K562 (cell line): ENCODE data around the gene TP73. TPM values are rescaled to one million over a fixed set of nuclear protein-coding genes. Genes with fewer than 3 reads are reported as not detected.
A peak's percentile ranks its signal among the peaks of the same experiment; 100 is the strongest.

ENCODE experiments used
- ATAC-seq: fragments of 200-7000 bp; cut with Tn5 transposase; 3 replicates; pipeline ENCODE4 v1.9.1; 2020; ENCODE audit warnings: moderate library complexity
- BruUV-seq: library from RNA; stranded (reverse); fragments of 400-500 nt; replicated peaks from 2 replicates; lab custom pipeline; 2021; lab: Mats Ljungman, UMichigan
- CTCF ChIA-PET: fragments of 300-600 bp; formaldehyde crosslinking; extraction: SDS; loops from one replicate; lab custom pipeline; 2021; ENCODE audit warnings: low intra/inter-chr PET ratio; lab: Yijun Ruan, JAX
- POLR2A ChIA-PET: fragments of 300-600, 350-650 bp; sonication (Branson Sonifier 250); formaldehyde crosslinking; extraction: SDS; loops from one replicate; lab custom pipeline; 2021; ENCODE audit warnings: antibody characterized with exemption, inconsistent platforms; lab: Yijun Ruan, JAX
- DNase-seq, 4 experiments: peaks; one replicate each; pipeline versions ENCODE4 v3.0.0 to v3.0.0-alpha.2; 2011 to 2018; ENCODE audit warnings: low spot score in 3 of 4, mixed read lengths in 3 of 4; ENCODE audit errors: extremely low read depth in 1 of 4
- FAIRE-seq: peaks from 2 replicates; lab custom pipeline; 2011; peaks lifted over from hg19 to GRCh38; lab: Jason Lieb, UNC
- H2AFZ ChIP-seq: 2 replicates; pipeline ENCODE4 v1.6.0; 2011; ENCODE audit warnings: low read depth, low read length, control low read depth, inconsistent platforms
- H3K27ac ChIP-seq: fragments of 200-600 bp; 3 replicates; pipeline ENCODE4 v1.8.0; 2011; ENCODE audit warnings: low read depth, mild to moderate bottlenecking, control low read depth, inconsistent platforms, low read length, moderate library complexity, mixed read lengths; ENCODE audit errors: extremely low read depth
- H3K27me3 ChIP-seq, 2 experiments: fragments of 300-600 bp in 1 of 2; 2 replicates in 1 of 2; 3 replicates in 1 of 2; pipeline versions ENCODE4 v1.6.0 to v1.8.0; 2011; ENCODE audit warnings: inconsistent platforms in 2 of 2, low read length in 2 of 2, mild to moderate bottlenecking in 1 of 2, mixed read lengths in 1 of 2, moderate library complexity in 1 of 2; ENCODE audit not compliant: control insufficient read depth in 2 of 2, insufficient read depth in 2 of 2
- H3K36me3 ChIP-seq: fragments of 300-600 bp; 3 replicates; pipeline ENCODE4 v1.8.0; 2011; ENCODE audit warnings: mild to moderate bottlenecking, low read length, inconsistent platforms; ENCODE audit not compliant: control insufficient read depth, insufficient read depth
- H3K4me1 ChIP-seq, 2 experiments: fragments of 200-600 bp in 1 of 2; replicated peaks in 1 of 2; 2 replicates in 1 of 2; 3 replicates in 1 of 2; pipeline versions ENCODE4 v1.5.1 to v1.8.0; 2011; ENCODE audit warnings: inconsistent platforms in 2 of 2, low read length in 2 of 2, mild to moderate bottlenecking in 1 of 2, mixed read lengths in 1 of 2, moderate library complexity in 1 of 2; ENCODE audit not compliant: control insufficient read depth in 2 of 2, insufficient read depth in 2 of 2
- H3K4me2 ChIP-seq: 2 replicates; pipeline ENCODE4 v1.6.1; 2011; ENCODE audit warnings: low read length, control low read depth, inconsistent platforms, mixed read lengths; ENCODE audit not compliant: insufficient read depth
- H3K4me3 ChIP-seq: fragments of 200-600 bp; sonication (generic), shearing (Covaris generic); 2 replicates; pipeline ENCODE4 v1.5.1; 2016; ENCODE audit warnings: control low read depth, inconsistent platforms
- H3K79me2 ChIP-seq: fragments of 200-600 bp; 3 replicates; pipeline ENCODE4 v1.8.0; 2011; ENCODE audit warnings: low read length, inconsistent platforms; ENCODE audit not compliant: control insufficient read depth, insufficient read depth
- H3K9ac ChIP-seq, 2 experiments: 2 replicates each; pipeline versions ENCODE4 v1.6.0 to v1.6.1; 2011; ENCODE audit warnings: low read depth in 2 of 2, low read length in 2 of 2, control low read depth in 1 of 2, inconsistent platforms in 1 of 2, mild to moderate bottlenecking in 1 of 2, mixed read lengths in 1 of 2; ENCODE audit not compliant: insufficient read depth in 1 of 2
- H3K9me1 ChIP-seq: one replicate; pipeline ENCODE4 v1.6.0; 2011; ENCODE audit warnings: inconsistent platforms, mild to moderate bottlenecking, low read length, moderate library complexity; ENCODE audit not compliant: control insufficient read depth, insufficient read depth
- H3K9me3 ChIP-seq: replicated peaks from 2 replicates; pipeline ENCODE4 v1.5.1; 2011; ENCODE audit warnings: low read depth, low read length, inconsistent platforms; ENCODE audit not compliant: control insufficient read depth, insufficient read depth
- H4K20me1 ChIP-seq: replicated peaks from 2 replicates; pipeline ENCODE4 v1.6.1; 2011; ENCODE audit warnings: low read length, inconsistent platforms, mixed read lengths; ENCODE audit not compliant: control insufficient read depth, insufficient read depth
- ARHGAP35 ChIP-seq: fragments of 450-650 bp; IDR thresholded peaks from 2 replicates; pipeline ENCODE4 v1.6.1; 2018; ENCODE audit not compliant: partially characterized antibody
- BCL6 ChIP-seq: fragments of 250-450 bp; sonication (Bioruptor Pico); IDR thresholded peaks from 2 replicates; pipeline ENCODE4 v1.4.0; 2020
- BHLHE40 ChIP-seq: IDR thresholded peaks from 2 replicates; pipeline ENCODE4 v1.6.1; 2011; ENCODE audit warnings: low read length, improper control_type of control experiment
- E2F6 ChIP-seq, 2 experiments: IDR thresholded peaks; 2 replicates each; pipeline ENCODE4 v1.6.1; 2011; ENCODE audit warnings: borderline replicate concordance in 1 of 2, control low read depth in 1 of 2, low read depth in 1 of 2, low read length in 1 of 2, mild to moderate bottlenecking in 1 of 2, mixed read lengths in 1 of 2, moderate library complexity in 1 of 2; ENCODE audit not compliant: insufficient read depth in 1 of 2, insufficient read length in 1 of 2, poor library complexity in 1 of 2, severe bottlenecking in 1 of 2; ENCODE audit errors: extremely low read depth in 1 of 2
- MEIS2 ChIP-seq: fragments of 450-650 bp; IDR thresholded peaks from 2 replicates; pipeline ENCODE4 v1.6.1; 2014; ENCODE audit warnings: mild to moderate bottlenecking; ENCODE audit not compliant: partially characterized antibody
- NFE2L1 ChIP-seq: fragments of 450-650 bp; IDR thresholded peaks from 2 replicates; pipeline ENCODE4 v1.6.1; 2016; ENCODE audit warnings: missing genetic modification characterization, low read depth, mild to moderate bottlenecking, missing compliant biosample characterization, moderate library complexity, borderline replicate concordance
- PKNOX1 ChIP-seq: fragments of 450-650 bp; IDR thresholded peaks from 2 replicates; pipeline ENCODE4 v1.6.1; 2016
- TAF9B ChIP-seq: fragments of 450-650 bp; IDR thresholded peaks from 2 replicates; pipeline ENCODE4 v1.6.1; 2018; ENCODE audit warnings: mild to moderate bottlenecking; ENCODE audit not compliant: partially characterized antibody
- TFAP4 ChIP-seq: sonication (generic); formaldehyde crosslinking; IDR thresholded peaks from 2 replicates; pipeline ENCODE4 v1.8.0; 2022; ENCODE audit warnings: missing genetic modification reagents, mild to moderate bottlenecking, moderate library complexity, borderline replicate concordance
- THAP12 ChIP-seq: fragments of 250-450 bp; sonication (Bioruptor Pico); IDR thresholded peaks from 2 replicates; pipeline ENCODE4 v1.9.0; 2021; ENCODE audit warnings: mild to moderate bottlenecking, inconsistent platforms
- ZNF174 ChIP-seq: fragments of 250-450 bp; sonication (Bioruptor Pico); IDR thresholded peaks from 2 replicates; pipeline ENCODE4 v1.4.0; 2020; ENCODE audit warnings: mild to moderate bottlenecking
- ZNF263 ChIP-seq: sonication (generic); formaldehyde crosslinking; IDR thresholded peaks from 2 replicates; pipeline ENCODE4 v1.8.0; 2022; ENCODE audit warnings: mild to moderate bottlenecking, missing genetic modification reagents, borderline replicate concordance
- ZNF41 ChIP-seq: fragments of 250-450 bp; sonication (Bioruptor Pico); conservative IDR thresholded peaks from 2 replicates; pipeline ENCODE4 v1.4.0; 2020; ENCODE audit warnings: mild to moderate bottlenecking
- ZNF444 ChIP-seq: fragments of 250-450 bp; sonication (Bioruptor Pico); IDR thresholded peaks from 2 replicates; pipeline ENCODE4 v1.4.0; 2020; ENCODE audit warnings: mild to moderate bottlenecking, moderate library complexity
- ZNF561 ChIP-seq: fragments of 450-650 bp; formaldehyde crosslinking; conservative IDR thresholded peaks from 2 replicates; pipeline ENCODE4 v1.4.0; 2020; ENCODE audit warnings: mild to moderate bottlenecking, moderate library complexity
- WGBS: fragments of 100-300 bp; shearing (Covaris generic); methylation state at CpG from one replicate; pipeline ENCODE4 v1.1.6; 2016; ENCODE audit warnings: low coverage, mixed read lengths; ENCODE audit not compliant: insufficient coverage; ENCODE audit errors: missing lambda C conversion rate; 5-methylcytosine and 5-hydroxymethylcytosine counted together
- in situ Hi-C: fragments of 300-500 bp; cut with MboI; formaldehyde crosslinking; loops from 4 replicates; pipeline ENCODE4 v1.15.0; 2018; ENCODE audit warnings: inconsistent platforms, mixed read lengths
- intact Hi-C: fragments of 100-400 bp; cut with micrococcal nuclease; formaldehyde crosslinking; loops from 2 replicates; pipeline ENCODE4 v1.14.2; 2022
- polyA plus RNA-seq, 8 experiments: library from polyadenylated mRNA; depleted of rRNA in 4 of 8; stranded (reverse) in 5 of 8; unstranded in 3 of 8; fragments of >200 nt; fragmentation: Nextera tagmentation in 2 of 8; fragmentation: Illumina TruSeq in 1 of 8; extraction: Ambion mirVana in 2 of 8; extraction: Trizol in 1 of 8; gene quantifications; 2 replicates each; pipeline versions ENCODE4 v1.2.1 to v1.2.3, GENCODE V29; 2011 to 2014; ENCODE audit warnings: inconsistent platforms in 1 of 8, missing spikeins in 1 of 8
- total RNA-seq, 7 experiments: library from RNA; depleted of rRNA in 6 of 7; stranded (reverse); fragments of >200 nt in 6 of 7; fragmentation: Illumina TruSeq in 2 of 7; extraction: Trizol in 2 of 7; gene quantifications; 2 replicates each; pipeline versions ENCODE4 v1.2.1 to v1.2.3, GENCODE V29; 2011 to 2021; ENCODE audit warnings: low replicate concordance in 1 of 7

TP73 gene
- total and polyA plus RNA-seq, 9 of the 15 experiments (the other 6 are each of a cell fraction or from before 2014, with no cell fraction given) = 0.07 to 1.6 (median 0.40) TPM; not detected in 2

- CTCF ChIA-PET = no interaction called here
- POLR2A ChIA-PET = interaction anchor here (0.7 to 1.6 kb wide), 6 partner anchors 10 to 57 kb away, joined by 3 read pairs; no protein-coding TSS in a partner anchor
- no TSS peak for BruUV-seq
- DNase-seq (peak in 1 of 4 experiments; percentile 37), FAIRE-seq (peak; percentile 67), ATAC-seq (peak; percentile 29; the same call in 2 of the 3 replicates)
- Histone ChIP-seq H2AFZ (no peak overlapping the region), H3K36me3 (no peaks in the 10 kb centered on the region), H3K4me1 (peaks cover 3 to 59% of the 10 kb centered on the region in 2 experiments; a peak in 3 of 5 replicates), H3K27ac (no peak overlapping the region), H3K27me3 (peaks cover 48 to 74% of the 10 kb centered on the region in 2 experiments; a peak in 4 of 5 replicates), H3K9me1 (peaks cover 4% of the 10 kb centered on the region), H4K20me1 (peaks cover 55% of the 10 kb centered on the region), H3K4me3 (no peak overlapping the region), H3K9me3 (no peaks in the 10 kb centered on the region), H3K79me2 (no peaks in the 10 kb centered on the region), H3K9ac (no peak overlapping the region; a peak in 1 of 4 replicates), H3K4me2 (no peak overlapping the region)
- in situ Hi-C loops (no loop called here), intact Hi-C loops (no loop called here)
- WGBS = 5% methylated on average over 29 of the region's 29 CpGs
- no peak for TF ChIP-seq ZNF174
- 0 out of 2 replicates have a peak, but pooled peaks have one; percentile 7 for TF ChIP-seq THAP12 (CRISPR knock-in tag)
- TF ChIP-seq BHLHE40 = peak; percentile 36; the same call in 1 of the 2 replicates
- TF ChIP-seq ZNF561 = no peak
- TF ChIP-seq E2F6 (IDR thresholded peaks at IDR 0.05; ENCODE audit: borderline replicate concordance in 1 of 2, extremely low read depth in 1 of 2, insufficient read depth in 1 of 2, insufficient read length in 1 of 2, low read depth in 1 of 2, low read length in 1 of 2, poor library complexity in 1 of 2, severe bottlenecking in 1 of 2) = no peak
- TF ChIP-seq TFAP4 = peak; percentile 42; the same call in 1 of the 2 replicates
- TF ChIP-seq PKNOX1 = peak; percentile 28; the same call in 1 of the 2 replicates
- TF ChIP-seq ZNF41 (CRISPR knock-in tag) = no peak
- TF ChIP-seq TAF9B = no peak
- 0 out of 2 replicates have a peak, but pooled peaks have one; percentile 14 for TF ChIP-seq ZNF263 (CRISPR knock-in tag)
- TF ChIP-seq MEIS2 = peak; percentile 25
- no peak for TF ChIP-seq NFE2L1 (tag)
- TF ChIP-seq ZNF444 (CRISPR knock-in tag) = no peak
- no peak for TF ChIP-seq ARHGAP35
- TF ChIP-seq BCL6 (CRISPR knock-in tag) = no peak
These were observed 19.3 kb downstream of the TP73 start for GRCh38 chr1:3671371-3672180.
